GM19193 (cell line): Measurements from ENCODE around the gene FDCSP.
"Not testable (repeated sequence)": the region's sequence is repeated elsewhere in the genome, so short reads cannot be mapped to it uniquely, and the experiment has no call there.

Experiments
- POLR2A ChIP-seq: IDR thresholded peaks from 4 replicates; pipeline ENCODE4 v1.6.1; 2011; ENCODE audit not compliant: insufficient read depth, insufficient read length; ENCODE audit errors: extremely low read depth

The FDCSP gene

DNA sequence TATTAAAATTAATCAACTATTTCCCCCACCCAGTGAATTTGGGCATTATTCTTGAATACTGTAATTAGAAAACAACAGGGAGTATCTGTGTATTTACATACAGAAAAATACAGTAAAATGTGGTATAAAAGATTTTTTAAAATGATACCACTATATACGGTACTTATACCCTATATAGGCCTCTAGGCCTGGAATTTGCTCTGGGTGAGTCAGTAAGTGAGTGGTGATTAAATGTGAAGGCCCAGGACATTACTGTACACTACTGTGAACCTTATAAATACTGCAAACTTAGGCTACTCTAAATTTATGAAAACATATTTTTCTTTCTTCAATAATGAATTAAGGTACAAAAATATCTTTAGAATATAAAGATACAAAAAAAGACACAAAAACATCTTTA, 10.2 kb downstream of the FDCSP start:
- TF ChIP-seq POLR2A, result no peak

GRCh38 chr4:70239131-70239883, 13.4 kb downstream of the FDCSP start:
- TF ChIP-seq POLR2A, result no peak

GRCh38 chr4:70239884-70240591, 14.1 kb downstream of the FDCSP start:
- TF ChIP-seq POLR2A, result no peak

GRCh38 chr4:70242297-70242696, 16.4 kb downstream of the FDCSP start, which contains the start of gene CSN3:
CSN3 (plus strand) TSS chr4:70242597; CDS start chr4:70244820, 2,223 bp downstream.
- not testable (repeated sequence) for TF ChIP-seq POLR2A

GRCh38 chr4:70243091-70243490, 17.2 kb downstream of the FDCSP start:
- TF ChIP-seq POLR2A, result no peak

GRCh38 chr4:70251250-70251944, 25.5 kb downstream of the FDCSP start:
- TF ChIP-seq POLR2A, result no peak

DNA sequence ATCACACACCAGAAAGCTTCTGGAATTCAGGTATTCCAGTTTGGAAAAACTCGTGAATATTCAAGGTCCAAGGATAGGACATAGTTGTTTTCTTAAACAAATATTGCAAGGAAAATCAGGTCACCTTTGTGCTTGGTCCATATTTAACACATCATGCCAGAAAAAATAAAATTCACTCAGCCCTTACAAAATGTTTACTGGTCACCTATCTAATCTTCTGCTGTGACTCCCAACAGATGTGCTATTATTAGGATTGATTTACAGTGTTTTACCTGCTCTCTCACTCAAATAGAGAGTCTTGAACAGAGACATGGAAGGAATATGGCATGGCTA, 26.0 kb downstream of the FDCSP start:
- TF ChIP-seq POLR2A, result no peak

DNA sequence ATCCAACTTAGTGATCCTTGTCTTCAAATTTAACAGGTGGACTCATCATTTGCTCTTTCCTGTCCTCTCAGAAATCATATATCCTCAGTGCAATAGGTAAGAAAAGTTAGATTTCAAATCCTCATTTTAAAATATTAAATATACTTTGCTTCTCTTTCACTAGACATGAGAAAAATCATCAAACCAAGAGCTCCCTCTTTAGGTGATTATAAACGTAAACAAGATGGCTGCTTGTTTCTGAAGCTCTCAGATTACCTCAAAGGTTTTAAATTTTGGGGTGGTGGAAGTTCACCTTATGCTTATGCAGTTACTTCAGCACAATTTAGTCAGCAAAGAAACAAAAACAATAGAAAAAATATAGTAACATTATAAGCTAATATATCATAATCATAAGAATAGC, 43.8 kb downstream of the FDCSP start:
- no peak for TF ChIP-seq POLR2A

- TF ChIP-seq POLR2A, result no peak
Measured at GRCh38 chr4:70277121-70277520, 51.2 kb downstream of the FDCSP start.

DNA sequence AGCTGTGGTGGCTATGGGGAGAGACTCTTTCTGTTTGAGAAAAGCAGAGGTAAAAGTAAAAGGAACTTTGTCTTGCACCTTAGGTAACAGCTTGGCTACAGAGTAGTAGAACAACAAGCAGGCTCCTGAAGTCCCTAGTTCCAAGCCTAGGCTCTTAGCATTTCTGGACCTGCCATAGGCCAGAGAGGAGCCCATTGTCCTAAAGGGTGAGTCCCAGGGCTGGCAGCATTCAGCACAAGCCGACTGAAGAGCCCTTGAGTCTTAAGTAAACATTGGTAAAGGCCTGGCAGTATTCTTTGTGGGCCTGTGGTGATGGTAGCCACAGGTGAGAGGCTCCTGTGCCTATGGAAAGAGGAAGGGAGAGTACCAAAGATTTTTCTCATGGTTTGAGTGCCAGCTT, 54.6 kb downstream of the FDCSP start:
- TF ChIP-seq POLR2A, result no peak
